ENCODE measurements around the gene BCKDHA.
"Not testable (repeated sequence)": the region's sequence is repeated elsewhere in the genome, so short reads cannot be mapped to it uniquely, and the experiment has no call there.

Gene BCKDHA

GRCh38 chr19:41408256-41408655 lies 10.6 kb downstream of the BCKDHA start:
- DNase-seq: no peak

DNA sequence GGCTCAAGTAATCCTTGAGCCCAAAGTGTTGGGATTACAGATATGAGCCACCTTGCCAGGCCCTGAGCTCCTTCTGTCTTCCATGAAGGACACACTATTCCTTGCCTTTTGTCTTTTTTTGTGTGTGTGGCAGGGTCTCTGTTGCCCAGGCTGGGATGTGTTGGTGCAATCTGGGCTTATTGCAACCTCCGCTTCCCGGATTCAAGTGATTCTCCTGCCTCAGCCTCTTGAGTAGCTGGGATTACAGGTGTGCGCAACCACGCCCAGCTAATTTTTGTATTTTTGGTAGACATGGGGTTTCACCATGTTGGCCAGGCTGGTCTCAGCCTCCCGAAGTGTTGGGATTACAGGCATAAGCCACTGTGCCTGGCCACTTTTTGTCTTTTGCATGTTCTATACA lies 11.2 kb downstream of the BCKDHA start:
- DNase-seq: not testable (repeated sequence)

DNA sequence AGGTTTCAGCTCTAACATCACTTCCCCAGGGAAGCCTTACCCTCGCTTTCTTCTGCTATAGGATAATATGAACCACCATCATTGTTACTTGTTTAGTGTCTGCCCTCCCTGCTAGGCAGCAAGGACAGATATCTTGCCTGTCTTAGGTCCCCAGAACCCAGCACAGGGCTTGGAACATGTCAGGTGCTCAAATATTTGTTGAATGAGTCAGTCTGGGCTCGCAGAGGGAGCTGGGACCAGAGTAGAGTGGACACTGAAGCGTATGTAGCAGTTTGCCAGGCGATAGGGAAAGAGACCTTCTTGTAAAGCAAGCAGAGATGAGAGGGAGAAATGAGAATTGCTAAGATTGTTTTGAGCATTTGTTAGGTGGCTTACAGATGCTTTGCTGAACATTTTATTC lies 11.7 kb downstream of the BCKDHA start:
- no peak for DNase-seq

DNA sequence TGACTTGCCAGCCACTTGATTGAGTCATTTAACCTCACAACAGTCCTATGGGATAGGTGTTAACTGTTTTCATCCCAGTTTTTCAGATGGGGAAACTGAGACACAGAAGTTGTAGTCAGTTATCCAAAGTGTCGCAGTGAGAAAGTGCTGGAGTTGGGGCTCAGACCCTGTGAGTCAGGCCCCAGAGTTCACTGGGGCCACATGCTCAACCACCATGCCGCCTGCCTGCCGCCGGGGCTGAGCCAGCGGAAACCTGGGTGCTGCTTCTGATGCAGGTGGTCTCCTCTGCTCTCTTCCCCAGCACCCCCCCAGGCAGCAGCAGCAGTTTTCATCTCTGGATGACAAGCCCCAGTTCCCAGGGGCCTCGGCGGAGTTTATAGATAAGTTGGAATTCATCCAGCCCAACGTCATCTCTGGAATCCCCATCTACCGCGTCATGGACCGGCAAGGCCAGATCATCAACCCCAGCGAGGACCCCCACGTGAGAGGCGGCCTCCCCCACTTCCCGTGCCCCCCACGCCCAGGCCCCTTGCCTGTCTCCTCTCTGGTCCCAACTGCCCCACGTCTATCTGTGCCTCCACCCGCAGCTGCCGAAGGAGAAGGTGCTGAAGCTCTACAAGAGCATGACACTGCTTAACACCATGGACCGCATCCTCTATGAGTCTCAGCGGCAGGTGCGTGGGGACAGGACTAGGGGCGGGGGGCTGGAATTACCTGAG lies 12.9 kb downstream of the BCKDHA start:
- no peak for DNase-seq

DNA sequence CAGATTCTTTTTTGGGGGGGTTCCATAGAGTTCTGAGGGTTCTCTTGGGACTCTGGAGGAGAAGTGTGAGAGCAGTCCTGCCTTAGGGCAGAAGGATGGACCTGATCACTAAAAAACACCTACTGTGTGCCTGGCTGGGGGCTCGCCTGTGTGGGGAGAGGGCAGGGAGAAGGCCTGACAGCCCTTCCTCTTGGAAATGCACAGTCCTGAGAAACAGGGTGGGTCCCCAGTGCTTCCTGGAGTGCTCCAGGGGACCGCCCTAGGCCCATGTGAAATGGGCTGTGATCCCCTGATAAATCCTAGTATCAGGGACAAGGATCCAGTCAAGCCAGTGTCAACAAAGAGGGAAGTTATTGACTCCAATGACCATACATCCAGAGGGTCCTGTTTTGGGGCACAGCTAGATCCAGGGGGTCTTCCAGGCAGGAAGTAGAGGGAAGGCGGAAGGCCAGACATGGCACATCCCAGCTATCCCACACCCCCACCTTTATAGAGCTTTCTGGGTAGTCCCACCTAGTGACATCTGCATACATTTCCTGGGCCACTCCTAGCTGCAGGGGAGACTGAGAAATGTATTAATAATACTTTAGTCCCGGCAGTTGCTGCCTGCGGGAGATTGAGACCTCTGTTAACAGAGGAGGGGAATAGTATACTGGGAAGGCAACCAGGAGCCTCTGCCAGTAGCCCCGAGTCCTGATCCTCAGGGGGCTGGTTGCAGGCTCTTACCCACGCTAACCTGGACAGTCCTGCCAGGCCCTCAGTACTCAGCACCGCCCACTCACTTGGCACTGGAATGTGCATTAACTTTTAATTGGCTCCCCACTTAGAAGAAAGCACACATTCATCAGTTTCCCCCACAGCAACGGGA lies 13.7 kb downstream of the BCKDHA start:
- no peak for DNase-seq

DNA sequence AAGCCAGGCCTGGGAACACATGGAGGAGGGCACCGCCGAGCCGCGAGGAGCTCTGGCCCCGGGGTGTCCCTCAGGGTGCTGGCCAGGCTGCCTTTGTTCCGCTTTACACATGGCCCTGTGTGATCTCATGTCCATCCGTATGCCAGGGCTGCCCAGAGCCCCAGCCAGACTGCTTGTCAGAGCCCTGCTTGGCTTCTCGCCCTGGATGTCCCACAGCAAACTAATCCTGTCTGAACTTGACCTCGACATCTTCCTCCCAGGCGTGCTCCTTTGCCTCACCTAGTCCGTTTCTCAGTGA lies 14.3 kb downstream of the BCKDHA start:
- no peak for DNase-seq

DNA sequence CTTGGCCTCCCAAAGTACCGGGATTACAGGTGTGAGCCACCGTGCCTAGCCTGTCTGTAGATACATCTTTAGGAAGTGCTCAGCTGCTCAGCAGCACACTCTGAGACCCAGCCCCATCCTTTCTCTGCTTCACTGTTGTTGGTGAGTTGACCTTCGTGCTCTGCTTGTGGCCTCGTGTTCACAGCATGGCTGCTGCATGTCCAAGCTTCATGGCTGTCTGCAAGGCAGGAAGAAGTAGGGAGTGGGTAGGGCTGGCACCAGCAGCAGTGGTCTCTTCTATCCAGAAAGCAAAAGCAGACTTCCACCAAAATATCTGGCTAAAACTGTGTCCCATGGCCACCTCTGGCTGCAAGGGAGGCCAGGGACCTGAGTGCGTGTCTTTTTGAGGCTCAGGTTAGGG lies 15.3 kb downstream of the BCKDHA start:
- no peak for DNase-seq

DNA sequence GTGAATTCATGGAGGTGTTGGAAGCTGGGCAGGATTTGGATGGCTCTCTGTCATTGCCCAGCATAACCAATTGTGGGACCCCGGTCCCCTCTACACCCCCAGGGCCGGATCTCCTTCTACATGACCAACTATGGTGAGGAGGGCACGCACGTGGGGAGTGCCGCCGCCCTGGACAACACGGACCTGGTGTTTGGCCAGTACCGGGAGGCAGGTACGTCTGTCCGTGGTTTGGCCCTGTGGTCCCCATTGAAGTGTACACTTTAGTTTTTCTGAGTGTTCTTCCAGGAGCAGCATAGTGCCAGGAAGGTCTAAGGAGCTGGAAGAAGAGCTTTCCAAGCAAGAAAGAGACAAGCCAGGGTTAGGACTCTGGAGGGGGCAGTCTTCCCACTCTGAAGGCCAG lies 16.3 kb downstream of the BCKDHA start:
- DNase-seq: no peak

- DNase-seq: no peak
Measured at GRCh38 chr19:41414461-41414860, 16.8 kb downstream of the BCKDHA start.

- DNase-seq: no peak
Measured at GRCh38 chr19:41415154-41415571, 17.5 kb downstream of the BCKDHA start.

DNA sequence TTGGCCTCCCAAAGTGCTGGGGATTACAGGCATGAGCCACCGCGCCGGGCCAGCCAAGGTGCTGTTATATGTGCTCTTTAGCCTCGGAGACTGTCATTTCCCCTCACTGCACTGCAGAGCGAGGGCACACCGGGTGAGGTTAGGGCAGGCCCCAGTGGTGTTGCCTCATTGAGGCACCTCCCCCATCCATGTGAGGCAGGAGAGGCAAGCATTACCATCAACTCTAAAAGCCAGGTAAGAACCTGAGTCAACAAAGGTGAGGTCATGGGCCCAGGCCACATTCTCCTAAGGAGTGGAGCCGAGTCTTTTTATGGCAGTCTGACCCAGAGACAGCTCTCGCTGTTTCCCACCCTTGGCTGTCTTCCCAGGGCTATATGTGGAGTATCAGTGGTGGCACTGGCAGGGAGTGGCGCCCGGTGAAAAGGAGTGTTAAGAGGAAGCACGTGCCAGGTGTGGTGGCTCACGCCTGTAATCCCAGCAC lies 18.6 kb downstream of the BCKDHA start:
- DNase-seq: no peak

DNA sequence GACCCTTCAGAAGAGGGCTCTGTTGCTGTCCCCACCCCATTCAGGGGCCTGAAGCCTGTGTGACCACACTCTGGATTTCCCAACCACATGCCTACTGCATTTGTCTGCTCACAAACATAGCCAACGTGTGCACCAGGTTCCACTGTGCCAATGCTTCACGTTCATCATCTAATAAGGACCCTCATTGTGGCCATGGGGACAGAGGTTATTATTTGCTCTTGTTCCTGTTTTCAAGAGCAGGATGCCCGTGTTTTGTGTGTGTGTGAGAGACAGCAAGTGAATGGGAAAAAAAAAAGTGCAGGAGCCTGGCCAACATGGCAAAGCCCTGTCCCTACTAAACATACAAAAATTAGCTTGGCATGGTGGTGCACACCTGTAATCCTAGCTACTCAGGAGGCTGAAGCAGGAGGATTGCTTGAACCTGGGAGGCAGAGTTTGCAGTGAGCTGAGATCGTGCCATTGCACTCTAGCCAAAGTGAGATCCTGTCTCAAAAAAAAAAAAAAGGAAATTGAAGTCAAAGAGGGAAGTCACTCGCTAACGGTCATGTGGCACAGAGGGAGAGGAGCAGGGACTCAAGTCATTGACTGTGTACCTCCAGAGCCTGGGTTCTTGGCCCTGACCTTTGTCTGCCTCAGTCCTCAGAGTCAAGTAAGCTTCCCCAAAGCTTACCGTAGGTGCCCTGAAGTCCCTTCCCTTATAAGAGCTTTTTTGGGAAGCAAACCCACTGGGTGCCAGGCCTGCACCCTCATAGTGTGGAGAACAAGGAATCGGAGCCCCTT lies 22.7 kb downstream of the BCKDHA start:
- DNase-seq: no peak

DNA sequence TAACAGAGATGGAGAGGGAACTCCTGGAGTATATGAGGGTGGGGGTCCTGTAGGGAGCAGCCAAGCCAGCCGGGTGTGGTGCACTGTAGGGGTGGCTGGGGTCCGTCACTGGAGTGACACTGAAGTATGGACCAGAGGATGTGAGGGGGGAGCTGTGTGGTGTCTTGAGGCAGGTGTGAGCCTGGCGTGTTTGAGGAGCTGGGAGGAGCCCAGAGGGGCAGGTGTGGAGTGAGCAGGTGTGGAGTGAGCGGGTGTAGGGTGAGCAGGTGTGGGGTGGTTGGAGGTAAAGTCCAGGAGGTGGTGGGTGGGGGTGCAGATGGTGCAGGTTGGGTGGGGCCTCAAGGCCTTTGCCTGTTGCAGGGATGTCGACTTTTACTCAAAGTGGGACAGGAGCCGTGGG lies 23.7 kb downstream of the BCKDHA start:
- DNase-seq: no peak

DNA sequence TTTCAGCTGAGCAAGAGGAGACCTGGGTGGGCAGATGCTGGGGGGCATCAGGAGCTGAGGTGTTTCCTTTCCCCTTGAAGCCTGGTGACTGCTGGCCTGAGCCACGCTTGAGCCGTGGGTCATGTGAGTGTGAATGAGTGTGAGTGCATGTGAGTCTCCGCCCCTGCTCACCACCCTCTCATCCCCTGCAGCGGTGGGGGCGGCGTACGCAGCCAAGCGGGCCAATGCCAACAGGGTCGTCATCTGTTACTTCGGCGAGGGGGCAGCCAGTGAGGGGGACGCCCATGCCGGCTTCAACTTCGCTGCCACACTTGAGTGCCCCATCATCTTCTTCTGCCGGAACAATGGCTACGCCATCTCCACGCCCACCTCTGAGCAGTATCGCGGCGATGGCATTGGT lies 24.4 kb downstream of the BCKDHA start:
- no peak for DNase-seq

- DNase-seq: no peak
Measured at GRCh38 chr19:41422456-41422855, 24.8 kb downstream of the BCKDHA start.

- no peak for DNase-seq
Measured at GRCh38 chr19:41422955-41423354, 25.3 kb downstream of the BCKDHA start.

- DNase-seq: no peak
Measured at GRCh38 chr19:41424335-41425173, 26.9 kb downstream of the BCKDHA start.

GRCh38 chr19:41425174-41426115 lies 27.8 kb downstream of the BCKDHA start:
- no peak for DNase-seq

GRCh38 chr19:41426116-41426841 lies 28.7 kb downstream of the BCKDHA start:
- DNase-seq: no peak

DNA sequence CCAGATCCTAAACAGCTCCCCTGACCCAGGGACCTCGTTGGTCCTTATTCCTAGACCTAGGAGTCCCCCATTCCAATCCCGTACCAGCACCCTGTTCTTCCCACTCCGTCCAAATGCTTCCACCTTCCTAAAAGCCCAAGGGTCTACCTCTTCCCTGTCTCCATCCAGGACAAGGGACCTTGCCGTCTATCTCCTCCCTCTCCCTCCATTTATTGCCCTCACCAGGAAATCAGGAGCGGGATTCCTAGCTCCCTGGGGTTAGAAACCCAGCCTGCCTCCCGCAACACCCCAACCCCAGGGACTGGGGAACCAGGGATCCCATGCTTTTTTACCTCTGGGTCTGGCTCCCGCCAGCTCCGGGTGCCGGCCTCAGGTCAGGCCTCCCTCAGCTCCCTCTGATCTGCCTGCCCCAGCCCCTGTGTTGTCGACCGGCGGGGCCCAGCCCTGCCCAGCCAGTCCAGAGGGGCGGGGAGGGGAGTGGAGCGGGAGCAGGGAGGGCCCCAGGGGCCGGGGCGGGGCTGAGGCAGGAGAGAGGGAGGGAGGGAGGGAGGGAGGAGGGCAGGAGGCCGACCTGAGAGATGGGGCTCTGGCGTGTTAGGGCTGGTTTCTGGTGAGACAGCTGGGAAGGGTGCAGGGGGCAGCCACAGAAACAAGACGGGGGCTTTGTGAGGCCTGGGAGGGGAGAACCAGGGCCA lies 29.5 kb downstream of the BCKDHA start, which contains the start of gene B3GNT8:
Gene B3GNT8 (minus strand): TSS at position 423 of the 695 bp plus-strand sequence. CDS start 596 bp downstream, outside the sequence.
- peak; percentile 28 for DNase-seq
